WI38 (cell line): ENCODE measurements around the gene ITPR3.

ENCODE experiments used
- H3K4me3 ChIP-seq: 2 replicates; pipeline ENCODE4 v1.5.1; 2011; ENCODE audit warnings: low read depth, mild to moderate bottlenecking, control low read depth, low read length
- CTCF ChIP-seq: IDR thresholded peaks from 2 replicates; pipeline ENCODE4 v1.5.1; 2012; ENCODE audit warnings: low read depth, mild to moderate bottlenecking, control low read depth, low read length

ITPR3 gene

GRCh38 chr6:33620856-33621710 is at the start of gene ITPR3:
Gene ITPR3, plus strand, starts transcription at chr6:33621322. Its CDS starts 281 bp downstream, at chr6:33621603.
- peak within 1 kb of the TSS; percentile 66 for H3K4me3 ChIP-seq
- no peak for TF ChIP-seq CTCF

- no peak for TF ChIP-seq CTCF
Observed at GRCh38 chr6:33571637-33572316, 49.3 kb upstream of the ITPR3 start.

GRCh38 chr6:33575211-33575610 is 45.9 kb upstream of the ITPR3 start:
- no peak for TF ChIP-seq CTCF
- no peak overlapping the region for H3K4me3 ChIP-seq

More at GRCh38 chr6:33571637-33572316, 49.3 kb upstream of the ITPR3 start:
- peak overlapping the region; percentile 61 for H3K4me3 ChIP-seq

- H3K4me3 ChIP-seq: no peak overlapping the region
Observed at GRCh38 chr6:33576668-33577067, 44.5 kb upstream of the ITPR3 start.

GRCh38 chr6:33577106-33577535 is 44.0 kb upstream of the ITPR3 start:
- no peak overlapping the region for H3K4me3 ChIP-seq
- no peak for TF ChIP-seq CTCF

More at GRCh38 chr6:33576668-33577067, 44.5 kb upstream of the ITPR3 start:
- no peak for TF ChIP-seq CTCF

GRCh38 chr6:33577718-33578117 is 43.4 kb upstream of the ITPR3 start:
- H3K4me3 ChIP-seq: no peak overlapping the region
- TF ChIP-seq CTCF: no peak

- no peak overlapping the region for H3K4me3 ChIP-seq
- no peak for TF ChIP-seq CTCF
Observed at GRCh38 chr6:33578164-33578563, 43.0 kb upstream of the ITPR3 start.
